Measurements from ENCODE around the gene TBCCD1.
"Not testable (repeated sequence)": the region's sequence is repeated elsewhere in the genome, so short reads cannot be mapped to it uniquely, and the experiment has no call there.

The TBCCD1 gene

DNA sequence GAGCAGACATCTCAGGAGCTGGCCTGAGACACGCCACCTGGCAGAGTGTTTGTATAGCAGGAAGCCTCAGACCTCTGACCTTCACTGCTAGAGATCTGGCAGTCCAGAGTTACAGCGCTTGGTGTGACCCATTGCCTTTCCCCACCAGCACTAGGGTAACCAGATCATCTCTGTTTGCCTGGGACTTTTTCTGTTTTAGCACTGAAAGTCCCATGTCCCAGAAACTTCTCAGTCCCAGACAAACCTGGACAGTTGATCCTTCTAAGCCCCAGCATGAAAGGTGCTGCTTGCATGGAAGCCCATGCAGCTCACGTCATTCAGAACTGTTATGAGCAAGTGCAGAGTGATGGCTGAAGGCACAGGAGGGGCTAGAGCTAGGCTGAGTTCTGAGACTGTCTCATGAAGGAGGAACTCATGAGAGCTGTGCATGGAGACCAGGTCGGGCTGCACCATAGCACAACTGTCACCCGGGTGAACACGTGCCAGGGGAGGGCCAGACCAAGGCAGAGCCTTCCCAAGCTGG, 27.5 kb upstream of the TBCCD1 start:
- DNase-seq, result no peak

DNA sequence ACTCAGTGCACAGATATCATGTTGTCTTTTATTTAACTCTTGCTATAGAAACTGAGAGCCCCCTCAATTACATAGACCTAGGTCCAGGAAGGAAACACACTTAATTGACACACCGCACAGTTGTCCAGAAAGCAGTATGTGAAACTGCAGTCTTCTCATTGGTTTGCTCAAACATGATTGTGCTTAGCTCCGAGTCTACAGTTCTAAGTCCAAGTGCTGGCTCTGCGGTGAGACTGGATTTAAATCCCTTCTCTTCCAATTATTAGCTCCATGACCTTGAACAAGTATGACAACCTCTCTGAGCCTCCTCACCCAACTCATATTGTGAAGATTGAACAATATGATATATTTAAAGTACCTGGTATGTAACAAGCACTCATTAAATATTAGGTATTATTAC, 26.7 kb upstream of the TBCCD1 start:
- no peak for DNase-seq

DNA sequence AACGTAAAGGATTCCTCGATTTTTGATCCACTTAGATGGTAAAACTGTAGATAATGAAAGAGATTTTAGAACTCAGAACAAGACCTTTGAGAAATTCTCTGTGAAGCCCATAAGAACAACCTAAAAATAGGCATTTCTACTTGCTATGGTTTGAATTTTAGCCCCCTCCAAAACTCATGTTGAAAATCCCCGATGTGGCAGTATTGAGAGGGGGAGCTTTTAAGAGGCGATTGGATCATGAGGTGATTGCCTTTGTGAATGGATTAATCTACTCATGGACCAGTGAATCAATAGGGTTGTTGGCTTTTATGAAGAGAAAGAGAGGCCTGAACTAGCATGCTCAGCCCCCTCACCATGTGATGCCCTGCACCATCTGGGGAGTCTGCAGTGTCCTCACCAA, 25.5 kb upstream of the TBCCD1 start:
- DNase-seq, result no peak

DNA sequence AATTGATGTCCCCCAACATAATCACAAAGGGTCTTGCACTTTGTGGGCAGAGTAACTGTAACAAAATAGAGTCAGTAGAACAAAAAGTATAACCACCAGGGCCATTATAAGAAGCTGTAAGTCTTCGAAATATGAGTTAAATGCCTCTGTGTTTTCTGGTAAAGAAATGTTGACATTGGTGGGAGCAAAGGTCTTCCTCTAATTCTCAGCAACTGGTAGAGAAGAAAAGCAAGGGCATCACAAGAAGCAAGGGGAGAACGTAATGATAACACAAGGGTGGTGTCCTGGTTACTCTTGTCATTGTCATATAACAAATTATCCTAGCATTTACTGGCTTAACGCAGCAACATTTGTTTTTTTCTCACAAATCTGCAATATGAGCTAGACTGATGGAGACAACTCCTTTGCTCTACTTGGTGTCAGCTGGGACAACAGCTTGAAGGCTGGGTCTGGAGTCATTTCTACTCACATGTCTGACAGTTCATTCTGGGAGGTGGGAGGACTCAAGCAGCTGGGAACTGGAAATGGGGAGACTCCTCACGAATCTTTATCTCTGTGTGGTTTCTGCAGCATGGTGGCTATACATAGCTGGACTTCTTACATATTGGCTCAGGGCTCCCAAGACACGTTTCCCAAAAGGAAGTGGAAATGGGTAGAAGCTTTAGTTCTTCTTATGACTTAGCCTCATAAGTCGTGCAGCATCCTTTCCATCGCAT, 23.6 kb upstream of the TBCCD1 start:
- DNase-seq, result no peak

DNA sequence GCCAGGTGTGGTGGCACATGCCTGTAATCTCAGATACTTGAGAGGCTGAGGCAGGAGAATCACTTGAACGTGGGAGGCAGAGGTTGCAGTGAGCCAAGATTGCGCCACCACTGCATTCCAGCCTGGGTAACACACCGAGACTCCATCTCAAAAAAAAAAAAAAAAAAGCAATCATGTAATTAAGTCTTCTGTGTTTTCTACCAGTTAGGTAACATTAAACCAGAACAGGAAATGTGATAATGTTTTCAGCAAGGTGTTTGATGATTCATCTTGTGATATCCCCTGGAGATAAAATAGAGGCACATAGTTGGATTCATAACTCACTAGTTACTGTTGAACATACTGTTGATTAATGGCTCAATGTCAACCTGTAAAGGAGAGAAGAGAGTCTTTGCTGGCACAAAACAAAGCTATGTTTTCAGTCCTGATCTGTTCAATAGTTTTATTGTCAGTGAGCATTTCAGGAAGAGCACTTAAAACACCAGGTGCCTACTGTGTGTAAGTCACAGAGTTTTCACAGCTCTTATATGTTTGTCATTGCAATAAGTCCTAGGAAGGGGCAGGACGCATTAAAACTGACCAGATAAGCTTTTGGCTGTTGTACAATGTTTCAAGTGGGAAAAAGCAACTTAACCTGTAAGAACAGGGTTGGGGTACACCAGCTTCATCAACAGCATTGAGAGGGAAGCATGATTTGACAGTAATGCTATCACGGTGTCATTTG, 22.9 kb upstream of the TBCCD1 start:
- DNase-seq, result no peak

DNA sequence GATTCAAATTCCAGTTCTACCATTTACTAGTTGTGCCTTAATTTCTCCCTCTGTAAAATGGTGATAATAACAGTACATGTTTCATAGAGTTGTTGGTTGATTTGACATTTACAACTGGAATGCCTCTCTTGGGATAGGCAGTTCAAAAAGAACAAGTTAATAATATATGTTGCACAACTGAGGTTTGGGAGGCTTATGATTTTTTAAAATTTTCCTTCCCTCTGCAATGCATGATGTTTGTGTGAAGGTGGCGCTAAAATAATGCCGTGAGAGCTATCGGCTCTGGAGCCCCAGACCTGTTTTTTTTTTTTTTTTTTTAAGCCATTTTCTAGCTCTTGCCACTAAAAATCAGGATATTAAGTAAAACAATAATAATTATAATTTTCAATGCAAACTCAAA, 22.0 kb upstream of the TBCCD1 start:
- no peak for DNase-seq

DNA sequence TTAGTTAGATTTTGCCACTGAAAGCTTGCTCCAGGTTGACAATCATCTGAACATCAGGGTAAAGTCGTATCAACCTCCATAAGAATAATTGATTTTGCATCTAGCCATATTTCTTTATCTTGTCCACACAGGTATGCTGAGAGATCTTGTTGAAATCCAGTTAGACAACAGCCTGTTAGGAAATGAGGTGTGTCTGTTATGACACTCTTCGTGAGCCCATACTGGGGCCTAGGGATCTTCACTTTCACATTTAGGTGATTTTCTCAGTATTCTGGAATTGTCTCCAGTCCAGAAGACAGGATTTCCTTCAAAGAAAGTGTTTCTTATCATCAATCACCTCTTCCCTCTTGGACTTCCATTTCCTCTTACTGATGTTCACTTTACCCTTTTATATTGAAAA, 21.5 kb upstream of the TBCCD1 start:
- no peak for DNase-seq

DNA sequence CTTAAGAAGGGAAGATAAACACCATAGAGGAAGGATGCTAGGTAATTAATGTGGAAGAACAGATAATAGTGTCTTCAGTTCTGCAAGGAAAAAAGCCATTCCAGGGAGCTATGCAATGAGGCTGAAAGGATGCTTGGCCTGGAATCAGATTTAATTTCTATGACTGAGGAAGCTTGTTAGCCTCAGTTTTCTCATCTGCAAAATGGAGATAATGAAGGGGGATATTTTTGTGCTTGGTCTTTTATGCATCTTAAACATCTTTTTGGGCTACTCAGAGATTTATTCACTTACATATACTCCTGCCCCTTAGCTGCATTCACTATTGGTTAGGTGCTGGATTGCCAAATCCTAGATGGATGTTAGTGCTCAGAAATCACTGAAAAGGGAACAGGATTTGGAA, 20.0 kb upstream of the TBCCD1 start:
- no peak for DNase-seq

DNA sequence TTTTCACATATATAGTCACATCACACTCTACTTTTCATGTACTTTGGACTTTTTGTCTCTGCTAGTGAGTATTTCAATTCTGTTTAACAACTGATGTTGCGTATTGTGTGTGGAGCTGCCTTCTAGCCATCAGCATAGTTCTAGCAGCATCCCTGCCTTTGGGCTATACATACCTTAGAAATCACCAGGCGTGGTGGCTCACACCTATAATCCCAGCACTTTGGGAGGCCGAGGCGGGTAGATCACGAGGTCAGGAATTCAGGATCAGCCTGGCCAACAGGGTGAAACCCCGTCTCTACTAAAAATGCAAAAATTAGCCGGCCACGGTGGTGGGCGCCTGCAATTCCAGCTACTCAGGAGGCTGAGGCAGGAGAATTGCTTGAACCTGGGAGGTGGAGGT, 19.1 kb upstream of the TBCCD1 start:
- not testable (repeated sequence) for DNase-seq

DNA sequence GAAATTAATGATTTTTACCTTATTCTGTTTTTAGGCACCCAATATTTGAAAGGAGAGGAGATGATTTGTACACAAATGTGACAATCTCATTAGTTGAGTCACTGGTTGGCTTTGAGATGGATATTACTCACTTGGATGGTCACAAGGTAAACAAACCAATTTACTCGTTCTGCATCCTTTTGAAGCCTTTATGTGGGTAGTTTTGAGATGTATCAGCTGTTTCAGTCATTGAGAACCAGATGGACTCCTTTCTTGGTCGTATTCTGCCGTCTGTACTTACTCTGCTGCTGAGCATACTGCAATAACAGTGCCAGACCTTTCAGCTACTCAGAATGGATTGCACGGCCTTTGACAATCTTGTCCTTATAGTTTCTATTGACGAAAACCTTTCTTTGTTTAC, 16.7 kb upstream of the TBCCD1 start:
- DNase-seq, result no peak

DNA sequence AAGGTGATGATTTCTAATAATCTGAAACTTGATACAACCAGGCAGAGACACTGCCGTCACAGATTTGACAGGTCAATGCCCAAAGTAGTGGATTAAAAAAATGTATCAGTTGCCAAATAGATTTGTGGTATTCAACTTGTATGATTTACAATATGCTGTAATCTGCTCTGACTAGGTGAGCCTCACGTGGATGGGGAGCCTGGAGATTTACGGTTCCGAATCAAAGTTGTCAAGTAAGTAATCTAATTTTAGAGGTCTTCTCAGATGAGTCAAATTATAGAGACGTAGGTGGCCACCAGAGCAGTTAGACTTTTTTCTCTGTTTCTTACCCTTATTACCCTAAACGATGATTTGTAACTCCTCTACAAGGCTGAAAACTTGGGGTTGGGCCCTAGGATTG, 15.4 kb upstream of the TBCCD1 start:
- DNase-seq, result no peak

DNA sequence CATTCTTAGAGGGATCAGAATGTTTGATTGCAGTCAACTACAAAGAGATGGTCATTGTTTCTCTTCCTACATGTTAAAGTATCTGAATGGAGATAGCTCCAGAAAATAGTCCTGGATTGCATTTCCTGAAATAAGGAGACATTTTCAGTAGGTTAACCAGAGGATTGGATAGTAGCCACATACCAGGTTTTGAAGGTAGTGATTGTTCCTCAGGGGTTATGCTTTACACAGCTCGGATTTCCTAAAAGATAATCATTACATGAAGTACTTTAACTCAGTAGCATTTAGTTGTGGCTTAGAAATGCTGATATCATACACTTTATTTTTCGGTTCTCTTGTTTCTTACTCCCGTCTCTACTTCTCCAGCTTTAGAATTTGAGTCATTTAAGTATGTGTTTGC, 13.6 kb upstream of the TBCCD1 start:
- DNase-seq, result no peak

DNA sequence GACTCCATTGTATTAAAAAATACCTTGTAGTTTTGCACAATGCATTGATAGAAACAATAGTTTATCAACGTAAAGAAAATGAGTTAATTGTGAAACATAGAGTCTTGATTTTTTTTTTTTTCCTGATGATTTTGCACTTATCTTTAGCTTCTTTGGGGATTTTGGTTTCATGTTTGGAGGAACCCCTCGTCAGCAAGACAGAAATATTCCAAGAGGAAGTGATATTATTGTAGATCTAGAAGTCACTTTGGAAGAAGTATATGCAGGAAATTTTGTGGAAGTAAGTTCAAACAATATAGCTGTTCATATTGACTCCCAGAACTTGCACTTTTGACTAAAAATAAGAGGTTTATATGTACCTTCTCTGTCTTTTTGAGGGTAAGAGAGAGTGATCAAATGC, 10.4 kb upstream of the TBCCD1 start:
- DNase-seq, result no peak

DNA sequence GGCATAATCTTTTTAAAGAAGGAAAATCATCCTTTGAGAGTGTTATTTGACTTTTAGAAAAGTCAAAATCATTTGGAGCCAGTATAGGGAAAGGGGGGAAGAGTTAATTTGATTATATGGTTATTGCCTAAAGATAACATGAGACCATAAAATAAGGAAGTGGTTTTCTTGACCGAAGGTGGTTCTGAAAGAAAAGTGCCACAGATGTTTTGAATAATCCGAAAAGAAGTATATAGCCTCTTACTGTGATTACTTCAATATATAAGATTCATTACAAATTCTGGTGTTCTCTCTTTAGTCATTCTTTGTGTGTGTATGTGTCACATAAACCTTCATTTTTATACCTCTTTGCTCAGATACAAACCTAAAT, 4.5 kb upstream of the TBCCD1 start:
- DNase-seq, result no peak

DNA sequence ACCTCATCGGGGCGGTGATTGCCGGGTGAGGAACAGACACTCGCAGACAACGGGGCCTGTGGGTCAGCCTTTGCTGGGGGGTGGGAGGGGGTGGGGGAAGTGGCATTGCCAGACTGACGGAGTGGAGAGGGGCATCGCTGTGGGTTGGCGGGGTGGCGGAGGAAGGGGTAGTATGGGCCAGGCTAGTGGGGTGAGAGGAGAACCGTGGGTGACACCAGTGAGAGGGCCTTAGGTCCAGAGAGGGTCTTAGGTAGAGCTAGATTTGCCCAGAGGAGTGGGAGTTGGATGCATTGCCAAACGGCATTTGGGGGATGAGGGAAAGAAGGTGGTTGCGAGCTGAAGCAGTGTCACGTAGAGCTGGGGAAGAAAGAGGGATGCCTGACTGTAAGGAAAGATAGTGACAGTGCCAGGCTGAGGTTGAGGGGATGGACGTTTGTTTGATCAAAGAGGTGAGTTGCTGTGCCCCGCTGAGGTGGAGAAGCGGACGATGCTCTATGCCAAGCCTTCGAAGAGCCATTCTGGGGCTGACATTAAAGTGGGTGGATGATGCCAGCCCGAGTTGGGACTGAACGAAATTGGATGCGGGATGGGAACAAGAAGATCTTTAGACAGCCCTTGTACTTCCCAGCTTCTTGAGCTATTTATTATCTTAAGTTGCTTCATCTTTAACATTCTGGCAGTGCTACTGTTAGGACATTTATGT, 4.0 kb upstream of the TBCCD1 start:
- DNase-seq, result no peak

DNA sequence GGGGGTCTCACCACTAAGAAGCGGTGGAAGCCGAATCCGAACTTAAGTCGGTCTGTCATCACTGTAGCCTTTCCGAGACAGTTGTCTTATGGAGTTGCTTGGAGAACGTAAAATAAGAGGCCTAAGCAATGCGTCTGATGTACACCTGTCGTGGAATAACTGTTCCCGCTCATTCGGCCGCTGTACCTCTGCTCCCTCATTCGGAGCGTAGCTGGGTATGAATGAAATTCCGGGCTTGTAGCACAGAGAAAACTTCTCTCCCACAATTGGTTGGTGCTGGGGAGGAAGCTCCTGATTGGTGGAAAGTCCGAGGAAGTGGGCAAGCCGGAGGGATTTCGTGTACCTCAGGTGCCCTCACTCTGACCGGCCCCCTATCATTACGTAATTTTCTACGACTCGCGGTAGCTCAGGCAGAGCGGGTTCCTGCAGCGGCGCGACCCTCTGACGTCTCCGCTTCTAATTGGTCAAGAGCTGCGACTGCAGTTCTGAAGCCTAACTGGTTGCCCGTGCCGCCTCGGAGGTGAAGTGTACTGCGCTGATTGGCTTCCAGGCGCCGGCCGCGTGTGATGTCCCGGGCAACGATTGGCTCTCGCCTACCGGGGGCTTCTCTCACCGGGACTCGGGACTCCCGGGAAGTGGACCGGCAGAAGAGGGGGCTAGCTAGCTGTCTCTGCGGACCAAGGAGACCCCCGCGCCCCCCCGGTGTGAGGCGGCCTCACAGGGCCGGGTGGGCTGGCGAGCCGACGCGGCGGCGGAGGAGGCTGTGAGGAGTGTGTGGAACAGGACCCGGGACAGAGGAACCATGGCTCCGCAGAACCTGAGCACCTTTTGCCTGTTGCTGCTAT, 3.2 kb upstream of the TBCCD1 start, which contains the start of gene DNAJB11:
Gene DNAJB11, plus strand, starts transcription at position 625 of the 845 bp plus-strand sequence. Its CDS starts 178 bp downstream, at position 803.
- DNase-seq, result peak; percentile 98 to 99

DNA sequence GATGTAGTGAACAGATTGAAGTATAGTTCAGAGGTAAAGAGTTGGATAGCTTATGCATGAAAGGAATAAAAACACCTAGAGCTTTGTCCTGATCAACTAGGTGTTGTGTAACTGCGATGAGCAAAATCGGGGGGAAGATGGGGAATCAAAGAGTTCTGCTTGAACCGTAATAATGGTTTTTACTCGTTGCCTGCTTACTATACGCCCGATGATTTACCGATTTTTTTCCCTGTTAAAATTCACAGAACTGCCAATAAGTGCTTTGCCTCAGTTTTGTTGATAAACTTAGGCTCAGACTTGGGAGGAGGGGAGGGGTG, 2.6 kb upstream of the TBCCD1 start:
- no peak for DNase-seq

DNA sequence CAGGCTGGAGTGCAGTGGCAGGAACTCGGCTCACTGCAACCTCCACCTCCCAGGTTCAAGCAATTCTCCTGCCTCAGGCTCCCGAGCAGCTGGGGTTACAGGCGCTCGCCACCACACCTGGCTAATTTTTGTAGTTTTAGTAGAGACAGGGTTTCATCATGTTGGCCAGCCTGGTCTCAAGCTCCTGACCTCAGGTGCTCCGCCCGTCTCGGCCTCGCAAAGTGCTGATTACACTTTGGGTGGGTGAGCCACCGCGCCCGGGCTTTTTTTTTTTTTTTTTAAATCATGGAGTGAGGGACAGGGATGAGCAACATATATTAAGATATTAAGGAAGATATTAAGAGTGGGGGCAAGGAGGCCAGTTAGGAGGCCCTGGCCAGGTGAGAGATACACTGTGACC, 2.2 kb upstream of the TBCCD1 start:
- DNase-seq, result not testable (repeated sequence)

DNA sequence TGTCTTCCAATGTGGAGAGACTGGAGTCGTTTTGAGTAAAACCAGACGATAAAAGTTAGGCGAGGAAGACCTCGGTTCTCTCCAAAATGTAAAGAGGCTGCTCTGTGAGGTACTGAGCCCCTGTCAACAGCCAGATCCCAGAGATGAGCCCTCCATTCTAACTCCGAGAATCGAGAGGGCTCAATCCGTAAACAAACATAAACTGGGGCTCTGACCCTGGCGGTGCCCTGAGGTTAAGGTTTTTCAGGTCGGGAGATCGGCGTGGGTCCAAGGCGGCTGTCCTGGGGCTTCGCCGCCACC, 417 bp downstream of the TBCCD1 start:
- no peak for DNase-seq

DNA sequence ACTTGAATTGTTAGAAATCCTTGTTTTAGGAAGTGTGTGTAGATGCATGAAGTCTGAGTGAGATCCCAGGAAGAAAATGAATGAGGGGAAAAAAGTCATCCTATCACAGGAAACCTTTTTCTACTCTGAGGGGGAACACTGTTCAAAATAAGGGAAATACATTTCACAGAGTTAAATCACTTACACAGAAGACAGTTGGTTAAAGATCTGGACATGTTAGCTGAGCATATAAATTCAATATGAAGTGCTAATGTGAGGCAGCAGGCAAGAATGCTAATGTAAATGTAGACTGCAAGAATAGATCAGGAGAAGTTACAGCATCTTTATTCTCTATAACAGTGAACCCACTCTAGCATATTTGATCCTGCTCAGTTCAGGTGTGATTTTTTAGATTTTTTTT, 2.6 kb downstream of the TBCCD1 start:
- no peak for DNase-seq

DNA sequence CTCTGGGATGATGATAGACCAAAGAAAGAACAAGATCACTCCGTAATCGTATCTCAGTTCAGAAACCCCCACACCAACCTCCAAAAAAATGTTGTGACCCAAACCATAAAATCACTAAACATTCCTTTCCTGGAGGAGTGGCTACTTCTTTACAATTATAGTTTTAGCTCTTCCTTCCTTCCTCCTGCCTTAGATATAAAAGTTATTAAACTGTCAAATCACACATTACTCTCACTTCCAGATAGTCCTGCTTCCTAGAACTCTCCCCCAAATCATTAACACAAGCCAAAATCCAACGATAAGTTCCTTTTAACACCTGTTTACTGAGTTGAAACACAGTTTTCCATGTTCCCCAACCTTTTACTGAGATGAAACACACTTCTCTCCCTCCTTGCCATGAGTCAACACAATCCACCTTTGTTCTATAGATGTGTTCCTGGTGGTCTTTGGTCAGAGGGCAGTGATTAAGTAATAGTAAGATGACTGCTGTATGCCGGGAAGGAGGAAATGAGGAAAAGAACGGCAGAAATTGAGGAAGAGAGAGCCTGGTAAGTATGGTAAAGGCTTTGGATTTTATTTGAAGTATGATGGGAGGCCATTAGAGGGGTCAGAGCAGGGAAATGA, 14.6 kb downstream of the TBCCD1 start:
- no peak for DNase-seq

DNA sequence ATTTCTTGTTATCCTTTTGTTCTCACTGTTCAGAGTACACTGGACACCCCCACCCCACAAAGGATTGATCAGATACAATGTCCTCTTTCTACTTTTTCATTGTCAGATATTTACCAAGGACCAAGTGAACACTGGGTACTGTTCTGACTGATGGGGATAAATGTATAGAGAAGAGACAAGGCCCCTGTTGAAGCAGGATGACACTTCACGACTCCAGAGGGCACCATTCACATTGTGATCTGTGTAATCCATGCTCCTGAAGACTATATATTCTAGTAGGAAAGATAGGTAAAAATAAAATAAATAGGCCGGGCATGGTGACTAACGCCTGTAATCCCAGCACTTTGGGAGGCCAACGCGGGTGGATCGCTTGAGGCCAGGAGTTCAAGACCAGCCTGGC, 15.8 kb downstream of the TBCCD1 start:
- DNase-seq, result no peak

DNA sequence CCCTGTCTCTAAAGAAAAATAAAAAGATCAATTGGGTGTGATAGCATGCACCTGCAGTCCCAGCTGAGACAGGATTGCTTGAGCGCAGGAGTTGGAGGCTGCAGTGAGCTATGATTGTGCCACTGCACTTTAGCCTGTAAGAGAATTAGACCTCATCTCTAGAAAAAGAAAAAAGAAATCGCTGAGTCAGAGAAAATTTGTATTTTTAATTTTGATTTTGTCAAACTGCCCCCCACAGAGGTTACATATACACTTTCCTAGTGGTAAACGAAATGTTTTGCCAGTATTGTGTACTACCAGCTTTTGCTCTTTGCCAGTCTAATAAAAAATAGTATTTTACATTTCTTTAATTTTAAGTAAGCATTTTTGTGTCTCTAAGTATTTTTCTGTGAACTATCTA, 17.6 kb downstream of the TBCCD1 start:
- DNase-seq, result no peak
